ENCODE measurements around the gene MPHOSPH10. TPM values are rescaled to one million over a fixed set of nuclear protein-coding genes. Genes with fewer than 3 reads are reported as not detected.
"Not testable (repeated sequence)": the region's sequence is repeated elsewhere in the genome, so short reads cannot be mapped to it uniquely, and the experiment has no call there.

The MPHOSPH10 gene
- total RNA-seq, 2 donors from 2014 or later: 15.0 to 19.1 TPM

- H3K4me3 ChIP-seq: no peak overlapping the region
- DNase-seq (peak; percentile 44 to 71 (median 53)), ATAC-seq (peak; percentile 53)
- peaks cover 5% of the 10 kb centered on the region for H3K4me1 ChIP-seq
- TF ChIP-seq CTCF (IDR thresholded peaks at IDR 0.05) (peak; percentile 45 to 68 (median 61)), POLR2A (IDR thresholded peaks at IDR 0.05) (no peak)
- WGBS, 2 donors: 14% methylated on average over 12 to 16 of the region's 16 CpGs
- H3K9me3 ChIP-seq: no peaks in the 10 kb centered on the region
- no peak overlapping the region for H3K27ac ChIP-seq
- H3K36me3 ChIP-seq (replicated peaks in 1 of 2; ENCODE audit: insufficient read depth in 1 of 2, low read depth in 2 of 2): no peaks in the 10 kb centered on the region
- no peaks in the 10 kb centered on the region for H3K27me3 ChIP-seq
- intact Hi-C loops (cut with DNase I): no loop called here
These were observed 26.8 kb downstream of the MPHOSPH10 start for GRCh38 chr2:71157124-71157793.

GRCh38 chr2:71166812-71167211, 36.4 kb downstream of the MPHOSPH10 start:
- WGBS, 2 donors: 42 to 48% methylated on average over 3 of the region's 3 CpGs
- H3K4me3 ChIP-seq: no peak overlapping the region
- H3K27me3 ChIP-seq: no peaks in the 10 kb centered on the region
- no peaks in the 10 kb centered on the region for H3K36me3 ChIP-seq (replicated peaks in 1 of 2; ENCODE audit: insufficient read depth in 1 of 2, low read depth in 2 of 2)
- TF ChIP-seq CTCF (IDR thresholded peaks at IDR 0.05): no peak
- no peak for TF ChIP-seq POLR2A (IDR thresholded peaks at IDR 0.05)
- H3K27ac ChIP-seq: no peak overlapping the region
- H3K4me1 ChIP-seq: no peaks in the 10 kb centered on the region
- DNase-seq: no peak
- intact Hi-C loops (cut with DNase I): no loop called here
- no peaks in the 10 kb centered on the region for H3K9me3 ChIP-seq
- ATAC-seq: no peak

- WGBS, 2 donors: 32 to 33% methylated on average over 1 of the region's 1 CpG
These were observed 42.7 kb downstream of the MPHOSPH10 start for GRCh38 chr2:71173096-71173495.

GRCh38 chr2:71174207-71174606, 43.8 kb downstream of the MPHOSPH10 start:
- intact Hi-C loops (cut with DNase I): no loop called here
- no peak for DNase-seq
- TF ChIP-seq POLR2A (IDR thresholded peaks at IDR 0.05) (no peak), CTCF (IDR thresholded peaks at IDR 0.05) (no peak)
- 41 to 59% methylated on average over 3 of the region's 3 CpGs for WGBS, 2 donors
- H3K36me3 ChIP-seq (replicated peaks in 1 of 2; ENCODE audit: insufficient read depth in 1 of 2, low read depth in 2 of 2): no peaks in the 10 kb centered on the region
- no peaks in the 10 kb centered on the region for H3K9me3 ChIP-seq
- no peak overlapping the region for H3K27ac ChIP-seq
- no peak for ATAC-seq
- no peaks in the 10 kb centered on the region for H3K4me1 ChIP-seq
- H3K27me3 ChIP-seq: no peaks in the 10 kb centered on the region
- no peak overlapping the region for H3K4me3 ChIP-seq

More at GRCh38 chr2:71173096-71173495, 42.7 kb downstream of the MPHOSPH10 start:
- no peak for ATAC-seq
- no peaks in the 10 kb centered on the region for H3K9me3 ChIP-seq
- no peaks in the 10 kb centered on the region for H3K27me3 ChIP-seq
- no peaks in the 10 kb centered on the region for H3K4me1 ChIP-seq
- no peak overlapping the region for H3K4me3 ChIP-seq
- no peak for DNase-seq
- intact Hi-C loops (cut with DNase I): no loop called here
- TF ChIP-seq CTCF (IDR thresholded peaks at IDR 0.05): no peak
- TF ChIP-seq POLR2A (IDR thresholded peaks at IDR 0.05): no peak
- H3K27ac ChIP-seq: no peak overlapping the region
- H3K36me3 ChIP-seq (replicated peaks in 1 of 2; ENCODE audit: insufficient read depth in 1 of 2, low read depth in 2 of 2): no peaks in the 10 kb centered on the region

- intact Hi-C loops (cut with DNase I); H3K27me3 ChIP-seq; ATAC-seq; DNase-seq; H3K4me1 ChIP-seq; H3K9me3 ChIP-seq; H3K27ac ChIP-seq; H3K36me3 ChIP-seq (replicated peaks in 1 of 2; ENCODE audit: insufficient read depth in 1 of 2, low read depth in 2 of 2); H3K4me3 ChIP-seq: not testable (repeated sequence)
- 62 to 70% methylated on average over 8 of the region's 8 CpGs for WGBS, 2 donors
These were observed 48.4 kb downstream of the MPHOSPH10 start for GRCh38 chr2:71178836-71179235.

Measured in body of pancreas (tissue), 4 donors.